ENCODE results near the gene WWP2.
"Not testable (repeated sequence)": the region's sequence is repeated elsewhere in the genome, so short reads cannot be mapped to it uniquely, and the experiment has no call there.

Gene WWP2

DNA sequence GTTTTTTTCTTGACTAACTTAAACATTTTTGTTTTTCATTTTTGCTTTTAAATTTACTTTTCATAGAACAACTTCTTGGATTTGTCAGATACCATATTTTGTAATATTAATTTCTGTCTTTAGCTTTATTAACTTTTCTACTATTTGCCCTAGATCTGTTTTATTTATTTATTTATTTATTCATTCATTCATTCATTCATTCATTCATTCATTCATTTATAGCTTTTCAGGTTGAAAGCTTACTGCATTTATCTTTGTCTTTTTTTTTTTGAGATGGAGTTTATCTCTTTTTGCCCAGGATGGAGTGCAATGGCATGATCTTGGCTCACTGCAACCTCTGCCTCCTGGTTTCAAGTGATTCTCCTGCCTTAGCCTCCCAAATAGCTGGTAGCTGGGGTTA is 44.6 kb downstream of the WWP2 start:
- not testable (repeated sequence) for H3K27me3 ChIP-seq (ENCODE audit: control insufficient read depth, insufficient read depth, low read length); H3K9ac ChIP-seq (ENCODE audit: low read depth, low read length); H3K9me3 ChIP-seq (replicated peaks; ENCODE audit: low read length); H3K4me1 ChIP-seq (ENCODE audit: control insufficient read depth, insufficient read depth, low read length); H3K4me3 ChIP-seq (ENCODE audit: low read length); H3K4me2 ChIP-seq (ENCODE audit: low read length)
- peaks cover 10% of the 10 kb centered on the region for H3K36me3 ChIP-seq (ENCODE audit: insufficient read depth, low read length)

DNA sequence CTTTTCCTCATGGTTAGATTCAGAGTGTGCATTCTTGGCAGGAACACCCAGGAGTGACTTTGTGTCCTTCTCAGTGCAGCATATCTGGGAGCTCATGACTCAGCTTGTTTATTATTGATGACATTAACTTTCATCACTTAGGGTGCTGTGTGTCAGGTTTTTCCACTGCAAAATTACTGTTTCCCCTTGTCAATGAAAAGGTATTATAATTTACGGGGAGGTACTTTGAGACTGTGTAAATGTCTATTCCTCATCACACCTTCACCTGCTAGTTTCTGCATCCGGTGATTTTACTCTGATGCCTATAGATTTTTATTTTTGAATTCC is 50.5 kb downstream of the WWP2 start:
- H3K9ac ChIP-seq (ENCODE audit: low read depth, low read length) = no peak overlapping the region
- no peak overlapping the region for H3K4me3 ChIP-seq (ENCODE audit: low read length)
- no peaks in the 10 kb centered on the region for H3K27me3 ChIP-seq (ENCODE audit: control insufficient read depth, insufficient read depth, low read length)
- H3K36me3 ChIP-seq (ENCODE audit: insufficient read depth, low read length) = peaks cover 10% of the 10 kb centered on the region
- H3K9me3 ChIP-seq (replicated peaks; ENCODE audit: low read length) = no peaks in the 10 kb centered on the region
- H3K4me2 ChIP-seq (ENCODE audit: low read length) = no peak overlapping the region
- no peaks in the 10 kb centered on the region for H3K4me1 ChIP-seq (ENCODE audit: control insufficient read depth, insufficient read depth, low read length)

DNA sequence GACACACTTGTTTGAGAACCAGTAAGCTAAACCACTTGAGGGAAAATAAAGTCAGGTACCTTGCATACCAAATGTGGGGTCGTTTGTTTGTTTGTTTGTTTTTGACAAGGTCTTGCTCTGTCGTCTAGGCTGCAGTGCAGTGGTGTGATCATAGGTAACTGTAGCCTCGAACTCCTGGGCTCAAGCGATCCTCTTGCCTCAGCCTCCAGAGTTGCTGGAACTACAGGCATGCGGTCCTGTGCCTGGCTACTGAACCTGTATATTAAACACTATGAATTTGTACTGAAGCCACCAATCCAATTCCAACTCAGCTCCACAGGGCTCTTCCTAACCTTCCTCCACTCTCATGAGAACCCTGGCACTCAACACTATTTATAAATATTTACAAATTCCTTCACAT is 51.9 kb downstream of the WWP2 start:
- H3K4me2 ChIP-seq (ENCODE audit: low read length) = no peak overlapping the region
- no peaks in the 10 kb centered on the region for H3K27me3 ChIP-seq (ENCODE audit: control insufficient read depth, insufficient read depth, low read length)
- no peak overlapping the region for H3K4me3 ChIP-seq (ENCODE audit: low read length)

DNA sequence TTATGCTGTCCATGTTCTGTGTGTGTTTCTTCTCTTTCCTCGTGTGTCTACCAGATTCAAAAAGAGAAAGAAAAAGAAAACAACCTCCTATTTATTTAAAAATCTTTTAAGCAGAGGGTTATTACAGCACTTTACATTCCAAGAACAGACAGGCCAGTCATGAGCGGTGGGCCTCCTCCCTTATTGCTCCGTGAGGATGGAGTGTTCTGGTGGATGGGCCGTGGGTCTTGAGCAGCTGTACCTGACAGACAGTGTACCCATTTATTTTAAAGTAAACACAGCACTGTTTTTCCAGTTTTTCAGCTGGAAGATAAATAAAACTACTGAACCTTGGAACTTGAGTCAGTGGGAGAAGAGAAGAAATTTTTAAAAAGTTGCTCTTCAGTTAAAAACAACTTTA is 52.4 kb downstream of the WWP2 start:
- H3K27me3 ChIP-seq (ENCODE audit: control insufficient read depth, insufficient read depth, low read length) = no peaks in the 10 kb centered on the region
- H3K9me3 ChIP-seq (replicated peaks; ENCODE audit: low read length) = no peaks in the 10 kb centered on the region
- no peaks in the 10 kb centered on the region for H3K4me1 ChIP-seq (ENCODE audit: control insufficient read depth, insufficient read depth, low read length)
- no peak overlapping the region for H3K4me3 ChIP-seq (ENCODE audit: low read length)
- H3K36me3 ChIP-seq (ENCODE audit: insufficient read depth, low read length) = peaks cover 6% of the 10 kb centered on the region
- H3K9ac ChIP-seq (ENCODE audit: low read depth, low read length) = no peak overlapping the region
- no peak overlapping the region for H3K4me2 ChIP-seq (ENCODE audit: low read length)

More for the DNA sequence above, 51.9 kb downstream of the WWP2 start:
- H3K9ac ChIP-seq (ENCODE audit: low read depth, low read length) = no peak overlapping the region
- H3K36me3 ChIP-seq (ENCODE audit: insufficient read depth, low read length) = peaks cover 7% of the 10 kb centered on the region
- no peaks in the 10 kb centered on the region for H3K9me3 ChIP-seq (replicated peaks; ENCODE audit: low read length)
- H3K4me1 ChIP-seq (ENCODE audit: control insufficient read depth, insufficient read depth, low read length) = no peaks in the 10 kb centered on the region

DNA sequence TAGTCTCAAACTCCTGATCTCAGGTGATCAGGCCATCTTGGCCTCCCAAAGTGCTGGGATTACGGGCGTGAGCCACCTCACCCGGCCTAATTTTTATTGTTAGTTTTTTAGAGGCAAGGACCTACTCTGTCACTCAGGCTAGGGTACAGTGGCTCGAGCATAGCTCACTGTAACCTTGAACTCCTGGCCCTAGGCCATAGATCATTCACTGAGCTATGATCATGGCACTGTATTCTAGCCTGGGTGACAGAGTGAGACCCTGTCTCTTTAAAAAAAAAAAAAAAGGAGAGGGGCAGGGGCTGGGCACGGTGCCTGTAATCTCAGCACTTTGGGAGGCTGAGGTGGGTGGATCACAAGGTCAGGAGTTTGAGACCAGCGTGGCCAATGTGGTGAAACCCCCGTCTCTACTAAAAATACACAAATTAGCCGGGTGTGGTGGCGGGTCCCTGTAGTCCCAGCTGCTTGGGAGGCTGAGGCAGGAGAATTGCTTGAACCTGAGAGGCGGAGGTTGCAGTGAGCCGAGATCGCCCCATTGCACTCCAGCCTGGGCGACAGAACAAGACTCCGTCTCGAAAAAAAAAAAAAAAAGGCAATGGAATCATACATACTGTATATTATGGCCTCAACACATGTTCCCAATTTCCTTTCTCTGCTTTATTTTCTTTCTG is 53.2 kb downstream of the WWP2 start:
- H3K4me2 ChIP-seq (ENCODE audit: low read length); H3K9ac ChIP-seq (ENCODE audit: low read depth, low read length); H3K4me1 ChIP-seq (ENCODE audit: control insufficient read depth, insufficient read depth, low read length); H3K36me3 ChIP-seq (ENCODE audit: insufficient read depth, low read length); H3K9me3 ChIP-seq (replicated peaks; ENCODE audit: low read length); H3K4me3 ChIP-seq (ENCODE audit: low read length); H3K27me3 ChIP-seq (ENCODE audit: control insufficient read depth, insufficient read depth, low read length): not testable (repeated sequence)

DNA sequence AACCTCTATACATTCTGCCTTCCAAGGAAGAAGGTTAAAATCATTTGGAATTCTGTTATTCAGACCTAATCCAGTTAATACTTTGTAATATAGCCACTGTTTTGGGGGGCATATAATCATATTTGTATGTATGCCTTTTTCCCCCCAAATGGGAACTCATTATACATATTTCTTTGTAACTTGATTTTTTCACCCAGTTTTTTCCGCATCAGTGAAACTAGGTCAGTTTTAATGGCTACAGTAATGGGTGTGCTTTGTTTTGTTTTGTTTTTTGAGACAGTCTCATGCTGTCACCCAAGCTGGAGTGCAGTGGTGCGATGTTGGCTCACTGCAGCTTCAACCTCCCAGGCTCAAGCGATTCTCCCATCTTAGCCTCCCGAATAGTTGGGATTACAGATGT is 54.9 kb downstream of the WWP2 start:
- Histone ChIP-seq H3K27me3 (ENCODE audit: control insufficient read depth, insufficient read depth, low read length) (no peaks in the 10 kb centered on the region), H3K9me3 (replicated peaks; ENCODE audit: low read length) (no peaks in the 10 kb centered on the region), H3K9ac (ENCODE audit: low read depth, low read length) (no peak overlapping the region), H3K4me3 (ENCODE audit: low read length) (no peak overlapping the region), H3K36me3 (ENCODE audit: insufficient read depth, low read length) (no peaks in the 10 kb centered on the region), H3K4me1 (ENCODE audit: control insufficient read depth, insufficient read depth, low read length) (peaks cover 10% of the 10 kb centered on the region), H3K4me2 (ENCODE audit: low read length) (no peak overlapping the region)

DNA sequence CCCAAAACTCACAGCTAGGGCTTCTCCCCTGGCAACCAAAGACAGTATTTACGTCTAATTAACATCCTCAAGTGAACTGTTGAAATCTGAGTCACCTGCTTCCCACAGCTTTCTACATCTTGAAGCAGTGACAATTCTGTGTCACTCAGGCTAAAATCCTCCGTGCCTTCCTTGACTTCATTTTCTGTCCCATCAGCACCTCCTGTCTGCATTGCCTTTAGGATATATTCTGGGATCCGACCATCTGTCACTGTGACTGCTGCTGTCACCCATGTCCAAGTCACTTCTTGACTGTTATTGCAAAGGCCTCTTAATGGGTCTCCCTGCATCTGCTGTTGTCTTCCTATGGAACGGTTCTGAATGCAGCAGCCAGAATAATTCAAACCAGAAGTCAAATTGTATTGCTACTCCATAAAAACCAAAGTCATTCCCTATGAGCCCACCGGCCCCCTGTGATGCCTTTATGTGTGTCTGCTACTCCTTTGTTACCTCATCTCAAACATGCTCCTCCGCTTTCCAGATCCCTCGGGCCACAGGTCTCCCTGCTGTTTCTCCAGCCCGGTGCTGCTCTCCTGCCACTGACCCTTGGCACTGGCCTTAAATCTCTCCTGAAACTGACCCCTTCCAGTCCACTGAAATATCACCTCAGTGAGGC is 56.9 kb downstream of the WWP2 start:
- H3K27me3 ChIP-seq (ENCODE audit: control insufficient read depth, insufficient read depth, low read length) = no peaks in the 10 kb centered on the region
- H3K4me3 ChIP-seq (ENCODE audit: low read length) = no peak overlapping the region
- H3K4me1 ChIP-seq (ENCODE audit: control insufficient read depth, insufficient read depth, low read length) = peaks cover 10% of the 10 kb centered on the region
- H3K4me2 ChIP-seq (ENCODE audit: low read length) = no peak overlapping the region
- H3K9me3 ChIP-seq (replicated peaks; ENCODE audit: low read length) = no peaks in the 10 kb centered on the region
- no peak overlapping the region for H3K9ac ChIP-seq (ENCODE audit: low read depth, low read length)
- H3K36me3 ChIP-seq (ENCODE audit: insufficient read depth, low read length) = no peaks in the 10 kb centered on the region

DNA sequence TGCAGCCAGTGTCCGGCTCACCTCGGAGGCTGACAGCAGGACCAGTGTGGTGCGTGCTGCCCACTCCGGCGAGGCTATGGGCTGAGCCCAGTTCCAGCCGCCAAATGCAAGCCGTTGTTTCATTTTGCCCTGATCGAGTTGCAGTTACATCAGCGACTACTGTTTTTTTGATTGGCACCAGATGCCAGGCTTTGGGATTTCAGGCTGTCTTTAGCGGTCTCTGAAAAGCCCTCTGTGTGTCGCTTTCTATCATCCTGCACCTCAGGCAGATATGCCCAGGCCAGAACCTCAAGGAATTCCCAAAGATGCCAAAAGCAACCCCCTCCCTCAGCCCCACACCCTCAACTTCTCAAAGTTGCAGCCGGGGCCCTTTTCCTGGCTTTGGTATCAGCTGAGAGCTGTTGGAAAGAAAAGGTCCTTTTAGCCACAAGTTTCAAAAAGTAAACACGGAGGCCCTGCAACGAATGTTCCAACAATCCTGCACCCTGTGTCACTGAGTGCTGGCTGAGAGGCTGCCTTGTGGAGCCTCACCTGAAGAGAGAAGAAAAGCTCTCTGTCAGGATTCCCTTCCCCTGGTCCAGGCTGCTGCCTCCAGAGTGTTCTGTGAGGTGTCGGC is 58.9 kb downstream of the WWP2 start:
- H3K9me3 ChIP-seq (replicated peaks; ENCODE audit: low read length) = no peaks in the 10 kb centered on the region
- H3K4me3 ChIP-seq (ENCODE audit: low read length) = peak overlapping the region; percentile 50
- no peak overlapping the region for H3K9ac ChIP-seq (ENCODE audit: low read depth, low read length)
- H3K4me1 ChIP-seq (ENCODE audit: control insufficient read depth, insufficient read depth, low read length) = peaks cover 10% of the 10 kb centered on the region
- peak overlapping the region; percentile 52 for H3K4me2 ChIP-seq (ENCODE audit: low read length)
- no peaks in the 10 kb centered on the region for H3K27me3 ChIP-seq (ENCODE audit: control insufficient read depth, insufficient read depth, low read length)
- H3K36me3 ChIP-seq (ENCODE audit: insufficient read depth, low read length) = no peaks in the 10 kb centered on the region

DNA sequence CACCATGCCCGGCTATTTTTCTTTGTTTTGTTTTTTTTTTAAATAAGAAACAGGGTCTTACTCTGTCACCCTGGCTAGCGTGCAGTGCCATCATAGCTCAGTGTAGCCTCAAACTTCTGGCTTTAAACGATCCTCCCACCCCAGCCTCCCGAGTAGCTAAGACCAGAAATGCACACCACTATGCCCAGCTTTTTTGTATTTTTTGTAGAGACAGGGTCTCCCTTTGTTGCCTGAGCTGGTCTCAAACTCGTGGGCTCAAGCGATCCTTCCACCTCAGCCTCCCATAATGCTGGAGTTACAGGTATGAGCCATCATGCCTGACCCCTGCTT is 59.7 kb downstream of the WWP2 start:
- peaks cover 10% of the 10 kb centered on the region for H3K4me1 ChIP-seq (ENCODE audit: control insufficient read depth, insufficient read depth, low read length)
- H3K4me2 ChIP-seq (ENCODE audit: low read length) = no peak overlapping the region
- no peaks in the 10 kb centered on the region for H3K9me3 ChIP-seq (replicated peaks; ENCODE audit: low read length)
- no peaks in the 10 kb centered on the region for H3K27me3 ChIP-seq (ENCODE audit: control insufficient read depth, insufficient read depth, low read length)
- H3K36me3 ChIP-seq (ENCODE audit: insufficient read depth, low read length) = no peaks in the 10 kb centered on the region
- H3K4me3 ChIP-seq (ENCODE audit: low read length) = no peak overlapping the region
- H3K9ac ChIP-seq (ENCODE audit: low read depth, low read length) = no peak overlapping the region

DNA sequence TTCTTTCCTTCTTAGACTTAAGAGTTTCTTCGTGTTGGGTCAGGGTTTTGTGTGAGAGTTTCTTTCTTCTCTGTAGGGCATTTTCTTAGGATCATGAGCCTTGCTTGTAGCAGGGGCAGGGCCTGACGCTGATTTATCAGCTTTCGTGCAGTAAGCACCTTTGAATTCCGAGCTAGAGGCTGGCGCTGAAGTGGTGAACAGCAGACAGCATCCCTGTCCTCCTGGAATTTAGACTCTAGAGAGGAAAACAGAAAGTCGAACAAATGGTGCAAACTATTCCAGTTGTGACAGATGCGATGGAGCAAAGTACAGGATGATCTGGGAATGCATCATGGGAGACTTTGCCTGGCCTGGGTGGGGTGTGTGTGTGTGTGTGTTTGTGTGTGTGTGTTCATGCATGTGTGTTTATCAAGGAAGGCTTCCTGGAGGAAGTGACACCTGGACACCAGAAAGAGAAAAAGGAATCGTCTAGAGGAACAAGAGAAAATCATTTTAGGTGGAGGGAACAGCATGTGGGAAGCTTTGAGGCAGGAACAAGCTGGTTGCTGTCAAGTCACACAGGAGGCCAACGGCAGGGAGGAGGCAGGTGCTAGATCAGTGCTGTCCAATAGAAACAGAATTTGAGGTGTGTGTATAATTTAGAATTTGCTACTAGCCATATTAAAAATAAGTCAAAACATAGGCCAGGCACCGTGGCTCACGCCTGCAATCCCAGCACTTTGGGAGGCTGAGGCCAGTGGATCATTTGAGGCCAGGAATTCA is 60.2 kb downstream of the WWP2 start:
- H3K36me3 ChIP-seq (ENCODE audit: insufficient read depth, low read length) = no peaks in the 10 kb centered on the region
- H3K4me2 ChIP-seq (ENCODE audit: low read length) = no peak overlapping the region
- H3K4me3 ChIP-seq (ENCODE audit: low read length) = no peak overlapping the region
- H3K9me3 ChIP-seq (replicated peaks; ENCODE audit: low read length) = no peaks in the 10 kb centered on the region
- peaks cover 10% of the 10 kb centered on the region for H3K4me1 ChIP-seq (ENCODE audit: control insufficient read depth, insufficient read depth, low read length)
- H3K27me3 ChIP-seq (ENCODE audit: control insufficient read depth, insufficient read depth, low read length) = no peaks in the 10 kb centered on the region
- no peak overlapping the region for H3K9ac ChIP-seq (ENCODE audit: low read depth, low read length)

DNA sequence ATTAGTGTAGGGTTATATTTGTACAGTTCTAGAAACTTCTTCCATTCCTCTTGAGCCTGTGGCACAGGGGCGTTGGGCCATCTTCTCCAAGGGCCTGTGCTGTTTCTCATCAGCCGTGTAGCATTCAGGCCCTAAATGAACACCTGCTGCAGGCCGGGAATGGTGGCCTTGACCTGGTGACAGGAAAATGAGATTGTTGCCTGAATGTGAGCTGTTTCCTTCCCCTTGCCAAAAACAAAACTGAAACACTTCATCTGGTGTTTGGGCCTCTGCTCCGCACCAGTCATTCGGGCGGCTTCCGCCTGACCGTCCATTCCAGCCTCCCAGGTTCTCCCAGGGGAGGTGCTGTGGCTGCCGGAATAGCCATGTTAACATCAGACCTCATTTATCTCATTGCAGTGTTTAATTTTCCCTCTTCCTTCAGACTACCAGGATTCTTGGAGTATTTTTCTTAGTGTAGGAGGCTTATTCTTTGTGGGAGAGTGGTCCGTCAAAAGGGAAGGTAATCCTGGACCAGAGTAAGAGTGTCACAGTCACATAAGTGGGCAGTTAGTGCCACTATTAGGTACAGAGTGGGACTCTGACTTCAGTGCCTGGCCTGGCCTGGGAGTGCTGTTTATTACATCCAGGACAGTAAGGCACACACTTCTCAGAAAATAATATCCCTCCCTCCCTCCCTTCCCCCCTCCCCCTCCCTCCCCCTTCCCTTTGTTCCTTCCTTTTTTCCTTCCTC is 61.9 kb downstream of the WWP2 start:
- no peak overlapping the region for H3K4me3 ChIP-seq (ENCODE audit: low read length)
- H3K36me3 ChIP-seq (ENCODE audit: insufficient read depth, low read length) = no peaks in the 10 kb centered on the region
- H3K4me1 ChIP-seq (ENCODE audit: control insufficient read depth, insufficient read depth, low read length) = peaks cover 10% of the 10 kb centered on the region
- H3K27me3 ChIP-seq (ENCODE audit: control insufficient read depth, insufficient read depth, low read length) = no peaks in the 10 kb centered on the region
- H3K9me3 ChIP-seq (replicated peaks; ENCODE audit: low read length) = no peaks in the 10 kb centered on the region
- no peak overlapping the region for H3K9ac ChIP-seq (ENCODE audit: low read depth, low read length)
- no peak overlapping the region for H3K4me2 ChIP-seq (ENCODE audit: low read length)

All from skeletal muscle satellite cell (primary cell).